Lung (tissue), 12 donors: ENCODE data around the gene TET2. TPM values are rescaled to one million over a fixed set of nuclear protein-coding genes. Genes with fewer than 3 reads are reported as not detected.

ENCODE experiments used
- ATAC-seq: fragments of 200-7000 bp; cut with Tn5 transposase; one replicate; pipeline ENCODE4 v1.9.1; 2020; ENCODE audit warnings: moderate number of reproducible peaks; ENCODE audit not compliant: insufficient read depth, low FRiP score
- DNase-seq, 3 donors: peaks; one replicate each; pipeline ENCODE4 v3.0.0-alpha.2; 2013 to 2017
- H3K27ac ChIP-seq, 2 donors: one replicate each; pipeline ENCODE4 v1.5.1; 2013; ENCODE audit warnings: mild to moderate bottlenecking in 2 of 2, moderate library complexity in 2 of 2, control low read depth in 1 of 2, inconsistent platforms in 1 of 2, low read depth in 1 of 2, low read length in 1 of 2
- H3K27me3 ChIP-seq, 3 donors: one replicate each; pipeline ENCODE4 v1.5.1; 2013; ENCODE audit warnings: low read length in 2 of 3; ENCODE audit not compliant: control insufficient read depth in 3 of 3, insufficient read depth in 3 of 3
- H3K36me3 ChIP-seq, 4 donors: one replicate each; pipeline ENCODE4 v1.5.1; 2013; ENCODE audit warnings: low read length in 4 of 4, mild to moderate bottlenecking in 1 of 4, moderate library complexity in 1 of 4; ENCODE audit not compliant: control insufficient read depth in 4 of 4, insufficient read depth in 4 of 4
- H3K4me1 ChIP-seq, 5 donors: one replicate each; pipeline ENCODE4 v1.5.1; 2013; ENCODE audit warnings: low read length in 5 of 5, mild to moderate bottlenecking in 2 of 5, moderate library complexity in 1 of 5; ENCODE audit not compliant: control insufficient read depth in 5 of 5, insufficient read depth in 5 of 5
- H3K4me3 ChIP-seq: one replicate; pipeline ENCODE4 v1.5.1; 2013; ENCODE audit warnings: mild to moderate bottlenecking, control low read depth, moderate library complexity
- H3K9ac ChIP-seq, 2 donors: one replicate each; pipeline ENCODE4 v1.5.1; 2013; ENCODE audit warnings: low read length in 2 of 2, control low read depth in 1 of 2; ENCODE audit not compliant: insufficient read depth in 1 of 2
- H3K9me3 ChIP-seq, 4 donors: one replicate each; pipeline ENCODE4 v1.5.1; 2013; ENCODE audit warnings: low read length in 3 of 4, mild to moderate bottlenecking in 1 of 4, moderate library complexity in 1 of 4; ENCODE audit not compliant: control insufficient read depth in 4 of 4, insufficient read depth in 3 of 4
- WGBS, 2 donors: extraction: QIAGEN DNeasy Blood & Tissue Kit; methylation state at CpG; one replicate each; pipeline ENCODE4 v1.1.7; 2013; 5-methylcytosine and 5-hydroxymethylcytosine counted together
- polyA plus RNA-seq, 2 donors: library from polyadenylated mRNA; stranded (reverse); fragments of 200-250 nt; gene quantifications; one replicate each; pipeline ENCODE4 v1.2.1, GENCODE V29; 2013
- total RNA-seq, 2 donors: library from RNA; depleted of rRNA in 1 of 2; stranded (reverse); fragments of >200 nt in 1 of 2; gene quantifications; one replicate each; pipeline ENCODE4 v1.2.1, GENCODE V29; 2014 to 2021
- TF ChIP-seq, protein P1 (sequence below): IDR thresholded peaks from 2 replicates; pipeline ENCODE4 v1.5.1; 2012; ENCODE audit warnings: mild to moderate bottlenecking; ENCODE audit errors: control extremely low read depth, extremely low read depth
- donor health status: control.
- donor health status: control.
- donor health status: Bipolar disorder and iron deficiency.
- donor health status: healthy.
- donor health status: DM: yes; HTN: yes; CAD: no.

Gene TET2
- total and polyA plus RNA-seq, 4 donors: 4.1 to 72.2 (median 16.5) TPM

DNA sequence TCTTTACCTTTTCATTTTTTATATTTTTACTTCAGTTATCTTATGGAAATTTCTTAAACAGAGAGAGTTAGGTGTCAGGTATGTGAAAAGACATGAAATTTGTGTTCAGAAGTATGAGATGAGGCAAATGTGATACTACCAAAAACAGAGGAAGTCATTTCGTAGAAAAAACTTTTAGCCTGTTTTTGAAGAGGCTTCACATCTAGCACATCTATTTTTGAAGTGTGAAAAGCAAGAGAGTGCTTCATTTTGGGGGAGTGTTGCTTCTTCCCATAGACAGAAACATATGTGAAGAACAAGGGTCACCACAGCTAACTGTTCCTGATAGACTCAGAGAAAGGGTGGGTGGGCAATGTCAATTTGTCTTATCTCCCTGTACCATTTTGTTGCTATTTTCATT, 125.3 kb downstream of the TET2 start:
- ATAC-seq: no peak
- Histone ChIP-seq H3K9ac (no peak overlapping the region), H3K27ac (no peak overlapping the region), H3K27me3 (no peaks in the 10 kb centered on the region), H3K9me3 (no peaks in the 10 kb centered on the region), H3K36me3 (peaks cover 27 to 59% (median 48%) of the 10 kb centered on the region in 4 donors), H3K4me3 (no peak overlapping the region), H3K4me1 (no peaks in the 10 kb centered on the region)
- DNase-seq: no peak
- 86 to 95% methylated on average over 1 of the region's 1 CpG for WGBS, 2 donors
- TF ChIP-seq, protein P1, sequence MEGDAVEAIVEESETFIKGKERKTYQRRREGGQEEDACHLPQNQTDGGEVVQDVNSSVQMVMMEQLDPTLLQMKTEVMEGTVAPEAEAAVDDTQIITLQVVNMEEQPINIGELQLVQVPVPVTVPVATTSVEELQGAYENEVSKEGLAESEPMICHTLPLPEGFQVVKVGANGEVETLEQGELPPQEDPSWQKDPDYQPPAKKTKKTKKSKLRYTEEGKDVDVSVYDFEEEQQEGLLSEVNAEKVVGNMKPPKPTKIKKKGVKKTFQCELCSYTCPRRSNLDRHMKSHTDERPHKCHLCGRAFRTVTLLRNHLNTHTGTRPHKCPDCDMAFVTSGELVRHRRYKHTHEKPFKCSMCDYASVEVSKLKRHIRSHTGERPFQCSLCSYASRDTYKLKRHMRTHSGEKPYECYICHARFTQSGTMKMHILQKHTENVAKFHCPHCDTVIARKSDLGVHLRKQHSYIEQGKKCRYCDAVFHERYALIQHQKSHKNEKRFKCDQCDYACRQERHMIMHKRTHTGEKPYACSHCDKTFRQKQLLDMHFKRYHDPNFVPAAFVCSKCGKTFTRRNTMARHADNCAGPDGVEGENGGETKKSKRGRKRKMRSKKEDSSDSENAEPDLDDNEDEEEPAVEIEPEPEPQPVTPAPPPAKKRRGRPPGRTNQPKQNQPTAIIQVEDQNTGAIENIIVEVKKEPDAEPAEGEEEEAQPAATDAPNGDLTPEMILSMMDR: no peak

DNA sequence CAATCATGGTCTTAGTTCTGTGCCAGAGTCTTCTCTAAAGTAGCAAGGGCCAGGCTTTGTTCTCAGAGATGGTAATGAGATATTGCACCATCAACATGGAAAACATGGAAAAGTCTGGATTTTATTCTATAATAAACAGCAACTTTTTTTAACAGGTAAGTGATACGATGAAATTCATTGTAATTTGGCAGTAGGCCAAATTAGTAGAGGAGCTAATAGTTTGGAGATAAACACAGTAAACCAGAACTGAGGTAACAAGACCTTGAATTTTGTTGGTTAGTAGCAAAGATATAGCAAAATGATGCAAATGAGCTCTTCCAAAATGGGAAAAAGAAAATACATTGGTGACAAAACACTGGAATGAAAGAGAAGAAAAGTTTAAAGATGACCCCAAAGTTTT, 126.6 kb downstream of the TET2 start:
- ATAC-seq (no peak), DNase-seq (no peak)
- Histone ChIP-seq H3K4me1 (no peaks in the 10 kb centered on the region), H3K9me3 (no peaks in the 10 kb centered on the region), H3K27ac (no peak overlapping the region), H3K27me3 (no peaks in the 10 kb centered on the region), H3K4me3 (no peak overlapping the region), H3K9ac (no peak overlapping the region), H3K36me3 (peaks cover 27 to 59% (median 48%) of the 10 kb centered on the region in 4 donors)
- TF ChIP-seq, protein P1: no peak
- WGBS, 2 donors: 71 to 80% methylated on average over 1 of the region's 1 CpG

DNA sequence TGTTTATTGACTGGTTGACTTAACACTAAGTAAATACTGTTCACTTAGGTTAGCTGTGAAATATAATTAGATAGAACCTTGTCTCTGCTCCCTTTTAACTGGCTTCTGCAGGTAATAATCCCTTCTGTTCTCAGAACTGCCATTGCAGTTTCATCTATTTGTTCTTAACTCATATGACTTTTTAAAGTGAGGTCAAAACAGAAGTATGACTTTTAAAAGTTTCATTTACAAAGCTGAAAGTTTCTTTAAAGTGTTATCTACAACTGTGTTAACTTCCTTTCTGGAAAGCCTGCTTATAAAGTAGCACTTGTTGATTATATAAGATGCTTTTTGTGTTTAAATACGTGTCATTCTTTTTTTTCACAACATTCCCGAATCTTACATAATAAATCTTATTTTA, 127.4 kb downstream of the TET2 start:
- H3K36me3 ChIP-seq: peaks cover 27 to 59% (median 48%) of the 10 kb centered on the region in 4 donors
- DNase-seq (no peak), ATAC-seq (no peak)
- no peaks in the 10 kb centered on the region for H3K27me3 ChIP-seq
- 22 to 24% methylated on average over 2 of the region's 2 CpGs for WGBS, 2 donors
- H3K4me3 ChIP-seq: no peak overlapping the region
- H3K4me1 ChIP-seq: no peaks in the 10 kb centered on the region
- H3K9me3 ChIP-seq: no peaks in the 10 kb centered on the region
- TF ChIP-seq, protein P1: no peak
- no peak overlapping the region for H3K9ac ChIP-seq
- no peak overlapping the region for H3K27ac ChIP-seq

DNA sequence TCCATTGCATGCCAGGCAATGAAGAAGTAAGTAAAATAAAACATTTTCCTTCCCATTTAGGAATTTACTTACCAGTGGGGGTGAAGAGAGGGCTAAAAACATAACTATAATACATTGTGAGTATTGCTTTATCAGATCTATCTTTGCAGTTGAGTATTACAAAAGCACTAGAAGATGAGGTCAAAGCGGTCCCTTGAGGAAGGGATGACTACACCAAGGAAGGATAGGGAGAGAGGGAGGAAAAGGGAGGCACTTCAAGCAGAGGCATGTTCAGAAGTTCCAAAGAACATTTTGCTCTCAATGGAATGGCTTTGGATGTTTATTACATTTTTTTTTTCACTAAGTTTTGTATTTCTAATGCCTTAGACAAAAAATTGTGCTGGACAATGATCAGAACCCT, 127.8 kb downstream of the TET2 start:
- Histone ChIP-seq H3K27me3 (no peaks in the 10 kb centered on the region), H3K27ac (no peak overlapping the region), H3K9me3 (no peaks in the 10 kb centered on the region), H3K4me3 (no peak overlapping the region), H3K4me1 (no peaks in the 10 kb centered on the region), H3K36me3 (peaks cover 26 to 57% (median 47%) of the 10 kb centered on the region in 4 donors), H3K9ac (no peak overlapping the region)
- ATAC-seq (no peak), DNase-seq (no peak)
- TF ChIP-seq, protein P1: no peak
- WGBS, 2 donors: 62 to 76% methylated on average over 1 of the region's 1 CpG
